Small intestine (tissue), 7 donors: Measurements from ENCODE around the gene ATP6V1C2. TPM values are rescaled to one million over a fixed set of nuclear protein-coding genes. Genes with fewer than 3 reads are reported as not detected.

ENCODE experiments used
- DNase-seq, 2 donors: peaks; one replicate each; pipeline versions ENCODE4 v3.0.0 to v3.0.0-alpha.2; 2013
- FAIRE-seq: peaks from 2 replicates; lab custom pipeline; 2012; peaks lifted over from hg19 to GRCh38; lab: Jason Lieb, UNC
- H3K27ac ChIP-seq, 3 donors: one replicate each; pipeline ENCODE4 v1.5.1; 2013; ENCODE audit warnings: low read length in 2 of 3, mild to moderate bottlenecking in 2 of 3, control low read depth in 1 of 3, inconsistent platforms in 1 of 3, low read depth in 1 of 3, moderate library complexity in 1 of 3
- H3K27me3 ChIP-seq, 3 donors: one replicate each; pipeline ENCODE4 v1.6.1; 2013; ENCODE audit warnings: low read length in 3 of 3, inconsistent platforms in 1 of 3; ENCODE audit not compliant: control insufficient read depth in 3 of 3, insufficient read depth in 3 of 3
- H3K36me3 ChIP-seq, 3 donors: one replicate each; pipeline ENCODE4 v1.6.1; 2013; ENCODE audit warnings: low read length in 3 of 3, inconsistent platforms in 1 of 3, low read depth in 1 of 3, mild to moderate bottlenecking in 1 of 3, moderate library complexity in 1 of 3; ENCODE audit not compliant: control insufficient read depth in 3 of 3, insufficient read depth in 2 of 3
- H3K4me1 ChIP-seq, 3 donors: one replicate each; pipeline ENCODE4 v1.6.1; 2013; ENCODE audit warnings: low read length in 2 of 3, inconsistent platforms in 1 of 3, low read depth in 1 of 3, mild to moderate bottlenecking in 1 of 3, moderate library complexity in 1 of 3; ENCODE audit not compliant: control insufficient read depth in 3 of 3, insufficient read depth in 2 of 3
- H3K4me3 ChIP-seq, 3 donors: one replicate each; pipeline ENCODE4 v1.5.1; 2013; ENCODE audit warnings: low read length in 3 of 3, control low read depth in 1 of 3, inconsistent platforms in 1 of 3, low read depth in 1 of 3, mild to moderate bottlenecking in 1 of 3, moderate library complexity in 1 of 3
- H3K9me3 ChIP-seq, 2 donors: one replicate each; pipeline ENCODE4 v1.6.1; 2013; ENCODE audit warnings: low read depth in 1 of 2, low read length in 1 of 2; ENCODE audit not compliant: control insufficient read depth in 2 of 2, insufficient read depth in 1 of 2
- WGBS, 3 donors: extraction: QIAGEN DNeasy Blood & Tissue Kit; methylation state at CpG; one replicate each; pipeline ENCODE4 v1.1.7; 2013; 5-methylcytosine and 5-hydroxymethylcytosine counted together
- polyA plus RNA-seq, 4 donors: library from polyadenylated mRNA; stranded (reverse) in 3 of 4; unstranded in 1 of 4; fragments of 200-250 nt in 3 of 4; fragments of 120-200 nt in 1 of 4; gene quantifications; one replicate each; pipeline versions ENCODE4 v1.2.1 to v1.2.3, GENCODE V29; 2013
- donor health status: healthy with polysubstance abuse.
- donor health status: control.
- donor health status: control.
- donor health status: Bipolar disorder and iron deficiency.
- donor health status: healthy.

ATP6V1C2 gene
- polyA plus RNA-seq, 4 donors, result 0.22 to 3.6 (median 0.92) TPM

GRCh38 chr2:10717628-10718027, 3.8 kb upstream of the ATP6V1C2 start:
- H3K36me3 ChIP-seq, result no peaks in the 10 kb centered on the region
- FAIRE-seq (no peak), DNase-seq (no peak)
- H3K27ac ChIP-seq, result no peak overlapping the region
- no peak overlapping the region for H3K4me3 ChIP-seq
- WGBS, 3 donors, result 14 to 39% (median 35%) methylated on average over 4 of the region's 4 CpGs
- H3K9me3 ChIP-seq, result no peaks in the 10 kb centered on the region
- peaks cover 0 to 7% (median 2%) of the 10 kb centered on the region in 3 donors for H3K4me1 ChIP-seq
- peaks cover 5 to 42% (median 19%) of the 10 kb centered on the region in 3 donors for H3K27me3 ChIP-seq

- WGBS, 3 donors, result 47 to 63% (median 59%) methylated on average over 7 of the region's 7 CpGs
- H3K27me3 ChIP-seq, result peaks cover 5 to 56% (median 31%) of the 10 kb centered on the region in 3 donors
- no peak for FAIRE-seq
Measured at GRCh38 chr2:10720306-10720705, 1.1 kb upstream of the ATP6V1C2 start.

GRCh38 chr2:10720947-10721395, 459 bp upstream of the ATP6V1C2 start:
- Histone ChIP-seq H3K4me3 (peak overlapping the region in 2 of 3 donors; percentile 8 to 58), H3K36me3 (no peaks in the 10 kb centered on the region), H3K27me3 (peaks cover 5 to 52% (median 31%) of the 10 kb centered on the region in 3 donors), H3K4me1 (peaks cover 0 to 7% (median 2%) of the 10 kb centered on the region in 3 donors), H3K27ac (no peak overlapping the region), H3K9me3 (no peaks in the 10 kb centered on the region)
- FAIRE-seq, result no peak
- peak; percentile 9 to 49 for DNase-seq
- WGBS, 3 donors, result 2 to 4% (median 4%) methylated on average over 33 to 39 of the region's 39 CpGs

More at GRCh38 chr2:10720306-10720705, 1.1 kb upstream of the ATP6V1C2 start:
- H3K4me1 ChIP-seq, result peaks cover 0 to 7% (median 2%) of the 10 kb centered on the region in 3 donors
- H3K36me3 ChIP-seq, result no peaks in the 10 kb centered on the region
- no peak overlapping the region for H3K4me3 ChIP-seq
- H3K9me3 ChIP-seq, result no peaks in the 10 kb centered on the region
- no peak overlapping the region for H3K27ac ChIP-seq
- DNase-seq, result no peak

- 6 to 19% (median 13%) methylated on average over 7 of the region's 7 CpGs for WGBS, 3 donors
- FAIRE-seq, result no peak
Measured at GRCh38 chr2:10722252-10722825, 909 bp downstream of the ATP6V1C2 start.

GRCh38 chr2:10732924-10733565, 11.6 kb downstream of the ATP6V1C2 start:
- FAIRE-seq (no peak), DNase-seq (peak in 1 of 2 donors; percentile 30)
- Histone ChIP-seq H3K4me1 (no peaks in the 10 kb centered on the region), H3K9me3 (no peaks in the 10 kb centered on the region), H3K27ac (no peak overlapping the region), H3K4me3 (no peak overlapping the region), H3K36me3 (no peaks in the 10 kb centered on the region), H3K27me3 (no peaks in the 10 kb centered on the region)
- WGBS, 3 donors, result 33 to 40% (median 36%) methylated on average over 9 of the region's 9 CpGs

More at GRCh38 chr2:10722252-10722825, 909 bp downstream of the ATP6V1C2 start:
- Histone ChIP-seq H3K27ac (no peak overlapping the region), H3K27me3 (peaks cover 5 to 57% (median 31%) of the 10 kb centered on the region in 3 donors), H3K4me3 (peak overlapping the region in 2 of 3 donors; percentile 46 to 58), H3K36me3 (no peaks in the 10 kb centered on the region), H3K9me3 (no peaks in the 10 kb centered on the region), H3K4me1 (peaks cover 0 to 7% (median 2%) of the 10 kb centered on the region in 3 donors)
- no peak for DNase-seq

- H3K36me3 ChIP-seq, result no peaks in the 10 kb centered on the region
- 49 to 58% (median 50%) methylated on average over 6 of the region's 6 CpGs for WGBS, 3 donors
- H3K27me3 ChIP-seq, result no peaks in the 10 kb centered on the region
- H3K4me1 ChIP-seq, result no peaks in the 10 kb centered on the region
- H3K27ac ChIP-seq, result no peak overlapping the region
- H3K4me3 ChIP-seq, result no peak overlapping the region
- no peaks in the 10 kb centered on the region for H3K9me3 ChIP-seq
- DNase-seq (no peak), FAIRE-seq (no peak)
Measured at GRCh38 chr2:10733566-10733925, 12.1 kb downstream of the ATP6V1C2 start.

GRCh38 chr2:10733980-10734379, 12.6 kb downstream of the ATP6V1C2 start:
- H3K4me3 ChIP-seq, result no peak overlapping the region
- H3K4me1 ChIP-seq, result no peaks in the 10 kb centered on the region
- FAIRE-seq, result no peak
- no peak for DNase-seq
- H3K36me3 ChIP-seq, result no peaks in the 10 kb centered on the region
- no peaks in the 10 kb centered on the region for H3K27me3 ChIP-seq
- 87 to 95% (median 94%) methylated on average over 5 of the region's 5 CpGs for WGBS, 3 donors
- no peaks in the 10 kb centered on the region for H3K9me3 ChIP-seq
- no peak overlapping the region for H3K27ac ChIP-seq

GRCh38 chr2:10738192-10738591, 16.8 kb downstream of the ATP6V1C2 start:
- DNase-seq (no peak), FAIRE-seq (no peak)
- Histone ChIP-seq H3K4me3 (no peak overlapping the region), H3K36me3 (no peaks in the 10 kb centered on the region), H3K4me1 (no peaks in the 10 kb centered on the region), H3K27me3 (no peaks in the 10 kb centered on the region), H3K9me3 (no peaks in the 10 kb centered on the region), H3K27ac (no peak overlapping the region)
- WGBS, 3 donors, result 92 to 94% (median 93%) methylated on average over 6 of the region's 6 CpGs
